NCI-H1694 treated with DMSO at 0.1 percent for 48 hours (cell line): ENCODE results near the gene MAP2K3.
"Not testable (repeated sequence)": the region's sequence is repeated elsewhere in the genome, so short reads cannot be mapped to it uniquely, and the experiment has no call there.

Source experiments
- DNase-seq: peaks from one replicate; lab custom pipeline; 2025; lab: John Stamatoyannopoulos, UW

MAP2K3 gene

GRCh38 chr17:21350495-21350894 lies 66.0 kb downstream of the MAP2K3 start:
- DNase-seq = not testable (repeated sequence)

DNA sequence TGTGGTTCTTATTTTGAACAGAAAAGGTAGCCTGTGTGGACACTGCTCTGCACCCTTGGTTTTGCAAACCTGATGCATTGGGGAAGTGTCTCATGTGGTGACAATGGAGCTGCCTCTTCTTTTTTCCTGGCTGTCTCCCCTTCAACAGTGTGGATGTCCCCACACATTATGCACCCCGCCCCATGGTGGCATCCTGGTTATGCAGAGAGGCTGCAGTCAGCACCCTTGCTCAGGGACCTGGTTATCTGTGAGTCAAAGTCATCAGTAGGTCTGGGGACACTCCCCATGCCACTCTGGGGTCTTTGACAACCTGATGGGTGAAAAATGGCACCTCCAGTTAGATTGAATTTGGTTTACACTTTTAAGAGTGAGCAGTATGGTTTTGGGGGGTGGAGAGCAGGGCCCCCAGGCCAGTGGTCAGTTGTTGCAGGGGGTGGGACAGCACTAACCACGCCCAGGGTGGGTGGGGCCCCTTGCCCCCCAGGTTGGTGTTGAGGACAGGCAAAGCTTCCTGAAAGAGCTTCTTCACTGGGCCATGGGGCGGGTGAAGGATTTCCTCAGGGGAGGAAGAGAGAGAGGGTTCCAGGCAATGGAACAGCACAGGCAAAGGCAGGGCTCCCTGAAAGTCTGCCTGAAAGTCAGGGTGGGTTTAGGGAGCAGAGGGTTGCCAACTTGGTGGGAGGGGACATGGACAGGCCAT lies 67.0 kb downstream of the MAP2K3 start:
- DNase-seq = no peak

DNA sequence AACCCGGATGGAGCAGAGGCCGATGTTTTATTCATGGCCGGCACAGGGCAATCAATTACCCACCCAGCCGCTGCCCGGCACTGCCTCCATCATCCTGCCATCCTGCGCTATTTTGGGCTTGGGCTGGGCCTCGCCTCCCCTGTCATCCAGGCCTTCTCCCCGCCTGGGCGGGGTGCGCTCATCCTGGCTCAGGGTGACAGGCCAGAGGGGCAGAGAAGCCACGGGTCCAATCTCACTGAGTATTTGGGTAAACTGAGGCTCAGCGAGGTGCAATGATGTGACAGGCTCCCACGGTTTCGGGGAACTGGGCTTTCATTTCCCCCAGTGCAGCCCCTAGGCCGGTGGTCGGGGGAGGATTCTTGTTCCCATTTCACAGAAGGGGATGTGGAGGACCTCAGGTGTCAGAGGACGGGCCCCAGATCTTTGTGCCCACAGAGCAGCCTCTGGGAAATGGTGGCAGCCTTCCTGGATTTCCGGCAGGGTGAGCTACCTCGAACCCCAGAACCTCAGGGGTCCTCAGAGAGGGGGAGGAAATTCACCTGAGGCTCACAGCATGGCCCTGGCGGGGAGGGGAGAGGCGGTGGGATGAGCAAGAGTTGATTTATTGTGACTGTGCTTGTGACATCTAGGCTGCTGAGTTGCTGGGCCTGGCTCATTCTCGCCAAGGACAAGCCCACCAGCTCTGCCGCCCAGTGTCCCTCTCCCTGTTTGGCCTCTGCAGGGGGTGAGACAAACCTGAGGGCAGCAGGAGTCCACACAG lies 67.9 kb downstream of the MAP2K3 start:
- no peak for DNase-seq

- DNase-seq = no peak
Observed at GRCh38 chr17:21352981-21353265, 68.4 kb downstream of the MAP2K3 start.

GRCh38 chr17:21353326-21354010 lies 69.0 kb downstream of the MAP2K3 start:
- DNase-seq = no peak

GRCh38 chr17:21354796-21355385 lies 70.4 kb downstream of the MAP2K3 start:
- DNase-seq = no peak

GRCh38 chr17:21355586-21355985 lies 71.1 kb downstream of the MAP2K3 start:
- no peak for DNase-seq

DNA sequence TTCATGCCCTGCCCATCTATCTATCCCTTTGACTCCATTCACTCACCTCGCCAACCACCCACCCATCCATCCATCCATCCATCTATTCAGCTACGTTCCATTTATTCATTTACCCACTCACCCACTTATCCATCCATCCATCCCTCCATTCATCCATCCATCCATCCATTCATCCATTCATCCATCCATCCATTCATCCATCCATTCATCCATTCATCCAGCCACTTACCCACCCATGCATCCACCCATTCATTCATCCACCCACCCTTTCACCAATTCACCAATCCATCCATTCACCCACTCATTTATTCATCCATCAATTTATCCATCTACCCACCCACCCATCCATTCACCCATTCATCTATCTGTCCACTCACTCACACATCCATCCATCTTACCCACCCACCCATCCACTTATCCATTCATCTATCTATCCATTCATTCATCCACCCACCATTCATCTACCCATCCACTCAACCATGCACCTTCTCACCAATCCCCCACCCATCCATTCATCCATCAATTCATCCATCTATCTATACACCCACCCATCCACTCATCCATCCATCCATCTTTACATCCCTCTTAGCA lies 72.1 kb downstream of the MAP2K3 start:
- DNase-seq = no peak

- no peak for DNase-seq
Observed at GRCh38 chr17:21357281-21357680, 72.8 kb downstream of the MAP2K3 start.

GRCh38 chr17:21357696-21358656 lies 73.5 kb downstream of the MAP2K3 start:
- DNase-seq = no peak

GRCh38 chr17:21358682-21359482 lies 74.4 kb downstream of the MAP2K3 start:
- DNase-seq = no peak

- DNase-seq = no peak
Observed at GRCh38 chr17:21359483-21359840, 75.0 kb downstream of the MAP2K3 start.

DNA sequence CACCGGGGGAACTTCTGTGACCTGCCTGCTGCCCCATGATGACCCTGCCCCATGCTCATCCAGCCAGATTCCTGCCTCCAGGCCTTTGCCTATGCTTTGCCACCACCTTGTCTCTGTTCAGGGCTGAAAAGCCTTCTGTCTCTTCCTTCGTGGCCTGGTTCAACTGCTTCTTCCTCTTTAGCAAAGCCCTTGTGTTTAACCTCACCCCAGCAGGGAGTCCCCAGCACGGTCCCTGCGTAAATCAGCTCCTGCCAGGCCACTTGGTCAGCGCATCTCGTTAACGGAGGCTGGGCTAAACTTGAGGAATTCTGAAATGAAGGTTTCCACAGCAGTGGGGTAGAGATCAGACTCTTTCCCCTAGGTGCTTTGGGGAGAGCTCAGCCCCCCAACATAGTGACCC lies 75.5 kb downstream of the MAP2K3 start:
- no peak for DNase-seq

GRCh38 chr17:21361020-21361809 lies 76.7 kb downstream of the MAP2K3 start:
- no peak for DNase-seq

DNA sequence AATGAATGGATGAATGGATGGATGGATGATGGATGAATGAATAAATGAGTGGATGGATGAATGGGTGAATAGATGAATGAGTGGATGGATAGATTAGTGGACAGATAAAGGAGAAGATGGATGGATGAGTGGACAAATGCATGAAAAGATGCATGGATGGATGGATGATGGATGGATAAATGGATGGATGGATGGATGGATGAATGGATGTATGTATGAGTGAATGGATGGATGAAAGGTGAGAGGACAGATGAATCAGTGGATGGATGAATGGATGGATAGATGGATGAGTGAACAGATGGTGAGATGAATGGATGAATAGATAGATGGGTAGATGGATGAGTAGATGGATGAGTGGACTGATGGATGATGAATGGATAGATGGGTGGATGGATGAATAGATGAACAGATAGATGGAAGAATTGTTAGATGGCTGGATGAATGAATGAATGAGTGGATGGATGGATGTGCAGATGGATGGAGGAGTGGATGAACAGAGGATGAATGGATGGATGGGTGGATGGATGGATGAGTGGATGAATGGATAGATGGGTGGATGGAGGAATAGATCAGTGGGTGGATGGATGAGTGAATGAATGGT lies 77.9 kb downstream of the MAP2K3 start:
- DNase-seq = no peak

- DNase-seq = no peak
Observed at GRCh38 chr17:21363776-21364642, 79.5 kb downstream of the MAP2K3 start.
